ENCODE results near the gene CCDC27.

The CCDC27 gene

DNA sequence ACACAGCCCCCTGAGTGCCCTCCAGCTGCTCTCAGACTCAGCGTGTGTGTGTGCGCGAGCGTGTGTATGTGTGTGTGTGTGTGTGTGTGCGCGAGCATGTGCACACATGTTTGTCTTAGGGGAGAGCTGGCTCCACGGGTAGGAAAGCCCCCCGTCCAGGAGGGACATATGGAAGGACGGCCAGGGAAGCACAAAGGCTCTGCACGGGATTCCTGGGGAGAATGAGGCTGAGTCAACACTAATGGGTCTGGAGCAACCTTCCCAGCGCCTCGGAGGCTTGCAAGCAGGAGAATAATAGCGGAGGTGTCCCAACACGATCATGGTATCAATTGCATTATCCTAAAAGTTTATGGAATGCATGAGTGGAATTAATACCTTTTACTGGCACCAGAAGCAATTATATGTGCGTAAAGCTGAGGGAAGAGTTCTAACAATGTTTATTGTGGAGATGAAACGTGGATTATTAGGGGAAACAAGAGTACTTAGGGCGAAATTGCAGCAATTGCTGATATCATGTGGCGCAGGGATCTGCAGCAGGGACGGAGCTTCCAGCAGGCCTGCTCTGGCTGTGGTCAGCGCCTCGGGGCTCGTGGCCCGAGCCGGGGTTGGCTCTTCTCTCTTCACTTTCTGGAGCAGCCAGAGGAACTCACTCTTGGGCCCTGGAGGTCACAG is 40.3 kb upstream of the CCDC27 start:
- Histone ChIP-seq H3K27ac (ENCODE audit: low read depth, low read length) (no peak overlapping the region), H3K27me3 (ENCODE audit: control insufficient read depth in 1 of 2, insufficient read depth in 2 of 2, low read length in 2 of 2) (peaks cover 0 to 56% of the 10 kb centered on the region in 2 donors), H3K9me3 (ENCODE audit: low read length) (no peaks in the 10 kb centered on the region), H3K9ac (ENCODE audit: low read length) (no peak overlapping the region), H3K4me3 (ENCODE audit: low read depth in 1 of 2, low read length in 2 of 2) (no peak overlapping the region), H3K4me1 (ENCODE audit: insufficient read depth, low read length) (no peaks in the 10 kb centered on the region), H3K36me3 (ENCODE audit: insufficient read depth, low read length) (no peaks in the 10 kb centered on the region)

DNA sequence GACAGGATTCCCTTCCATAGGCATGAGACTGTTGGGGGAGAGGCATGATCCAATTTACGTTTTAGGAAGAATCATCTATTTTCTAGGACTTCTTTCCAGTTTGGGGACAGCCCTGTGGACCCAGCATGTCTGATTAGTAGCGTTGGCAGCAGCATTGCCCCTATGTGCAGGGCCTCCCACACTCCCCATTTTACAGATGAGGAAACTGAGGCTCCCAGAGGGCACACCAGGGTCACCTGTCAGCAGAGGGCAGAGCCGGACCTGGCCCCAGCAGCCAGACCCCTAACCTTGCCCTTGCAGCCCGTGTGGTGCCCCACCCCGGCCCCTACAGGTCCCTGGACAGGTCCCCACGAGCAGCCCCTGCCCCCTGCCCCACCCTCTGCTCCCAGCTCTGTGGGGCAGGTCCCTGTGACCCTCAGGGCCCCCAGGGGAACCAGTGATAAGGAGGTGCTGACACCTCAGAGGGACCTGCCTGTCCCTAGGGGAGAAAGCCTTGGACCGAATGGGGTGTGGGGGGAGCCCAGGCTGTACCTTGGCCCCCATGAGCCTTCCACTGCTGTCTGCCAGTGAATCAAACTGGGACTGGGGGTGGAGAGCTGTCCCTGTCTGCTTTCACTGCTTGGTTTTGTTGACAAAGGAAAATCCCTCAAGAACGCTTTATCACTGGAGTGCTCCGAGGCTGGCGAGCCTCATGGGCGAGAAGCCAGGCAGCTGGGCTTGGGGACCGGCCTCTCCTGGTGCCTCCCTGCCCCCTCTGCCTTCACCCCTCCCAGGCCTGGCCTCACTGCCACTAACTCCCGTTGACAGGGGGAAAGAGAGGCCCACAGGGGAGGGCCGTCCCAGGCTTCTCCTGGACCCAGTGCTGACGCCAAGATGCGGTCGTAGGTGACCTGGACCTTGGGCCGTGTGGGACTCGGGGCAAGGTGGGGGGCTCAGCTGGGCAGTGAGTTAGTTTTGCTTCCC is 39.4 kb upstream of the CCDC27 start:
- Histone ChIP-seq H3K9me3 (ENCODE audit: low read length) (no peaks in the 10 kb centered on the region), H3K36me3 (ENCODE audit: insufficient read depth, low read length) (no peaks in the 10 kb centered on the region), H3K27ac (ENCODE audit: low read depth, low read length) (no peak overlapping the region), H3K4me1 (ENCODE audit: insufficient read depth, low read length) (no peaks in the 10 kb centered on the region), H3K27me3 (ENCODE audit: control insufficient read depth in 1 of 2, insufficient read depth in 2 of 2, low read length in 2 of 2) (peaks cover 0 to 64% of the 10 kb centered on the region in 2 donors), H3K9ac (ENCODE audit: low read length) (no peak overlapping the region), H3K4me3 (ENCODE audit: low read depth in 1 of 2, low read length in 2 of 2) (no peak overlapping the region)

DNA sequence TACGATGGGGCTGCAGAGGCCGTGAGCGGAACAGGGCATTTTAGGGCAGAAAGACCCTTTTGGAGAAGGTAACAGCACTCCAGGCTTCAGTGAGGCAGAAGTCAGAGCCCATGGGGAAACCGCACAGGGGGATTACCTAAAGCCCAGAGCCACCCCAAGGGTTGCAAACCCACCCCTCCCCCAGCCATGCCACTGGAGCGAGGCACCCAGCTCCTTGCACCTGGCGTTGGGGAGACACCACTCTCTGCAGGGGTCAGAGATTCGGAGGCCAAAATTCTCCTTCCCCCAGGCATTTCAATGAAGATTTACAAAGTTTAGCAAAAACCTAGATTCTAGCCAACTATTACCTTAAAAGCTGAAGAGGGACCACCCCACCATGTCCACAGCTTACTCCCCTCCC is 38.4 kb upstream of the CCDC27 start:
- Histone ChIP-seq H3K4me1 (ENCODE audit: insufficient read depth, low read length) (no peaks in the 10 kb centered on the region), H3K9ac (ENCODE audit: low read length) (no peak overlapping the region), H3K9me3 (ENCODE audit: low read length) (no peaks in the 10 kb centered on the region), H3K4me3 (ENCODE audit: low read depth in 1 of 2, low read length in 2 of 2) (no peak overlapping the region), H3K27me3 (ENCODE audit: control insufficient read depth in 1 of 2, insufficient read depth in 2 of 2, low read length in 2 of 2) (peaks cover 0 to 64% of the 10 kb centered on the region in 2 donors), H3K27ac (ENCODE audit: low read depth, low read length) (no peak overlapping the region), H3K36me3 (ENCODE audit: insufficient read depth, low read length) (no peaks in the 10 kb centered on the region)

DNA sequence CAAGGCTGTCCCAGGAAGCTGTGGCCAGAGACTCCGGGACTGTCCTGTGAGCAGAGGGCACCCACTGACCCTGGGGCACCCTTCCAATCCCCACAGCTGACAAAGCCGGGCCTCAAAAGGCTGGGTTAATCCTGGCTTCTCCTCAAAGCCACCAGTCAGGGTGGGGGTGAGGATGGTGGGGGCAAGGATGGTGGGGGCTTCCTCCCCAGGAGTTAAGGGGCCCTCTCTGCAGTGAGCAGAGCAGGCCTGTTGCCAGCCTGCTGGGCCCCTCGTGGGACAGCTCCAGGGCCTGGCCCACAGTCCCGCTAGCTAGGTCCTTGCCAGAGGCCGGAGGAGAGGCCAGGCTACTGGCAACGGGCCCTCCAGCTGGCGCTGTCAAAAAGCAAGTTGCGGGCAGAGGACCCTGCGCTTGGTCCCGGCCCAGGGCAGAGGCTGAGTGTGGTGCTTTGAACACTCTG is 37.9 kb upstream of the CCDC27 start:
- no peaks in the 10 kb centered on the region for H3K36me3 ChIP-seq (ENCODE audit: insufficient read depth, low read length)
- H3K9me3 ChIP-seq (ENCODE audit: low read length) = no peaks in the 10 kb centered on the region
- no peak overlapping the region for H3K27ac ChIP-seq (ENCODE audit: low read depth, low read length)
- no peak overlapping the region for H3K4me3 ChIP-seq (ENCODE audit: low read depth in 1 of 2, low read length in 2 of 2)
- no peaks in the 10 kb centered on the region for H3K4me1 ChIP-seq (ENCODE audit: insufficient read depth, low read length)
- H3K9ac ChIP-seq (ENCODE audit: low read length) = no peak overlapping the region
- H3K27me3 ChIP-seq (ENCODE audit: control insufficient read depth in 1 of 2, insufficient read depth in 2 of 2, low read length in 2 of 2) = peaks cover 0 to 61% of the 10 kb centered on the region in 2 donors

DNA sequence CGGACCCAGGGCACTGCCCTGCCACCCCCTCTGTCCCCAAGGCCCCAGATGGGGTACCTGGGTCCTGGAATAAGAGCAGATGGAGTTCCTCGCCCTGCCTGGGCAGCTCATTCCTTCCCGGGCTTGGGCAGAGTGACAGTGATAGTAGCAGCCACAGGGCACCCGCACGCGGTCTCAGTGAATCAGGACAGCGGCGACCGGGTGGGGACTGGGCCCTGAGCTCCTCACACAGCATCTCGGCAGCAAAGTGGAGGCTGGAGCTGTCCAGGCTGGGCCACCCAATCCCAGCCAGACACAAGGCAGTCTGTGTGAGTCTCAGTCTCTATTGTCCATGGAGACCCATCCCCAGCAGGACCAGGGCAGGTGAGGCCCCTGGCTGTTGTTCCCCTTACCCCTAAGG is 37.4 kb upstream of the CCDC27 start:
- H3K4me3 ChIP-seq (ENCODE audit: low read depth in 1 of 2, low read length in 2 of 2) = no peak overlapping the region
- peaks cover 0 to 61% of the 10 kb centered on the region in 2 donors for H3K27me3 ChIP-seq (ENCODE audit: control insufficient read depth in 1 of 2, insufficient read depth in 2 of 2, low read length in 2 of 2)
- no peak overlapping the region for H3K9ac ChIP-seq (ENCODE audit: low read length)

DNA sequence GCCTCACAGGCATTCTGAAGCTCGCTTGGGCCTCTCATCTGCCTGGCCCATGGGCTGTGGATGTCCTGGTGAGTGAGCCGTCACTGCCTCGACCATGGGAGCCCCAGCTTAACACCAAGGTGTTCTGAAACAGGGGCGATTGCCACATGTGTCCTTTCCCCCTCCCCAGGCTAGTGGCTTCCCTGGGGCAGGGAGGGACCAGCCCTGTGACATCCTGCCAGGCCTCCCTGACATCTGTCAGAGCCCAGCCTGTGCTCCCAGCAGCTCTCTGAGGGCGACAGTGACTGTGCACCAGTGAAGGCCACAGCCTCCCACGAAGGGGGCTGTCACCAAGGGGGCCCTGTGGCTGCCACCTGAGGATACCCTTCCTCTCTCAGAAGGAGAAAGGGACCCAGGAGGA is 35.9 kb upstream of the CCDC27 start:
- Histone ChIP-seq H3K27me3 (ENCODE audit: control insufficient read depth in 1 of 2, insufficient read depth in 2 of 2, low read length in 2 of 2) (peaks cover 0 to 57% of the 10 kb centered on the region in 2 donors), H3K4me3 (ENCODE audit: low read depth in 1 of 2, low read length in 2 of 2) (no peak overlapping the region), H3K4me1 (ENCODE audit: insufficient read depth, low read length) (no peaks in the 10 kb centered on the region), H3K9me3 (ENCODE audit: low read length) (no peaks in the 10 kb centered on the region), H3K9ac (ENCODE audit: low read length) (no peak overlapping the region), H3K36me3 (ENCODE audit: insufficient read depth, low read length) (no peaks in the 10 kb centered on the region), H3K27ac (ENCODE audit: low read depth, low read length) (no peak overlapping the region)

More for the DNA sequence above, 37.4 kb upstream of the CCDC27 start:
- Histone ChIP-seq H3K9me3 (ENCODE audit: low read length) (no peaks in the 10 kb centered on the region), H3K27ac (ENCODE audit: low read depth, low read length) (no peak overlapping the region), H3K36me3 (ENCODE audit: insufficient read depth, low read length) (no peaks in the 10 kb centered on the region), H3K4me1 (ENCODE audit: insufficient read depth, low read length) (no peaks in the 10 kb centered on the region)

DNA sequence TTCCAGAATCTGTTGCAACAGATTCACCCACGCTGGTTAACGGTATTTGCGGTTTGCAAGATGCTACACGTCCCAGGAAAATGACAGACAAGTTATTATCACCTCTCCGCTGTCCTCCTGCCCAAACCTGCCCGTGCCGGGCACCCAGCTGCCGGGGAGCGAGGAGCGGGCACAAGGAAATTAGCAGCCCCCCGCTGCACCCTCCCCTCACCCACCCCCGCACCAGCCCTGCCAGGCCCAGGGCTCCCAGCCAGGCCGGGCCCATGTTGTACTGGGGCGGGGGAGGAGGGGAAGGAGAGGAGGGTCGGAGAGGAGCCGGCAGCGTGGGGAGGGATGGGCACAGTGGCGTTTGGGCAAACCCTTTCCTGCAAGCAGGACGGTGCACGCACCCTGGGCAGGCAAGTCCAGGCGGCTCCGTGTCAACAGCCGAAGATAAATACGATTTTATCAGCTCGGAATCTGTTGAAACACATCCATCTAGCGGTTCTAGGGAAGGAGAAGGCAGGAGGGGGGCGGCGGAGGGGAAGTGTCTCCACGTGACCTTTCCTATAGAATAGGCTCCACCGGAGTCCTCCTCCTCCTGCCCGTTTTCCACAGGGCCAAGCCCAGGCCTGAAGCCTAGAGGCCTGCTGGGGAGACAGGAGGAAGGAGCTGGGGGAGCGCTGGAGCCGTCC is 35.1 kb upstream of the CCDC27 start:
- Histone ChIP-seq H3K36me3 (ENCODE audit: insufficient read depth, low read length) (no peaks in the 10 kb centered on the region), H3K27ac (ENCODE audit: low read depth, low read length) (no peak overlapping the region), H3K4me3 (ENCODE audit: low read depth in 1 of 2, low read length in 2 of 2) (no peak overlapping the region), H3K9me3 (ENCODE audit: low read length) (no peaks in the 10 kb centered on the region), H3K27me3 (ENCODE audit: control insufficient read depth in 1 of 2, insufficient read depth in 2 of 2, low read length in 2 of 2) (peaks cover 0 to 51% of the 10 kb centered on the region in 2 donors), H3K4me1 (ENCODE audit: insufficient read depth, low read length) (no peaks in the 10 kb centered on the region), H3K9ac (ENCODE audit: low read length) (no peak overlapping the region)

DNA sequence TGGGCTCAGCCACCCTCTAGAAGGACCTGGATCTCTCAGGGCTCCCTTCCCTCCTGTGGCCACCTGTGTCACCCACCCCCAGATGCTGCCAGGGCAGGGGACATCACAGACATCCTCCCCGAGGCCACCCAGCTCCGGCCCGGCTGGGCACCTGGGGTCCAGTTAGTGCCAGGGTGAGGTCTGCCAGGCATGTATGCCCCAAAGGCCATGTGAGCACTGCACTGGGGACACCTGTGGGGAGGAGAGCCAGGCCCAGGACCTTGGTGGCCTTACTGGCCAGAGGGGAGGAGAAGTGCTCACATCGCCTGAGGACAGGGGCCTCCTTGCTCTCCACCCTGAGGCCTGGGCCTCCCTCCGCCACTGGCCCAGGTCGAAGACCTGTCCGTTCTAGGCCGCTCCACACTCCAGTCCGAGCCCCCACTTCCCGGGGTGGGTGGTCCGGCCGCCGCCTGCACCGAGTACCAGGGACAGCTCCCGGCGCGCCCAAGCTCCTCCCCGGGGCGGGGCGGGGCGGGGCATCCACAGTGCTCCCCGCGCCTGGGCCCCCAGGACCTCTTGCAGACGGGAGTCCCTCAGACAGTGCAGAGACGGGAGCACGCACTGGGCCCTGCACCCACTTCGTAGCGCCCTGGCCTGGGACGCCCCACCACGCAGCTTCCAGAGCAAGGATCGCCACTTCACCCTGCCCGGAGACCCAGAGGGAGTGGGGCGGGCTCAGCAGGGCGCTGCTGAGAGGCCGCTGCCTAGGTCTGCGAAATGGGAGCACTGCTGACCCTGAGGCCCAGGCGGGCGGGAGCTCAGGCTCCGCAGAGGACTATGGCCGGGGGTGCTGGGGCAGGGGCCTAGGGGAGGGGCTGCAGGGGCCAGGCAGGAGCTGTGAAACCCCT is 34.3 kb upstream of the CCDC27 start:
- H3K27me3 ChIP-seq (ENCODE audit: control insufficient read depth in 1 of 2, insufficient read depth in 2 of 2, low read length in 2 of 2) = peaks cover 0 to 51% of the 10 kb centered on the region in 2 donors
- H3K4me1 ChIP-seq (ENCODE audit: insufficient read depth, low read length) = no peaks in the 10 kb centered on the region
- H3K36me3 ChIP-seq (ENCODE audit: insufficient read depth, low read length) = no peaks in the 10 kb centered on the region
- H3K27ac ChIP-seq (ENCODE audit: low read depth, low read length) = no peak overlapping the region
- H3K9ac ChIP-seq (ENCODE audit: low read length) = no peak overlapping the region
- no peak overlapping the region for H3K4me3 ChIP-seq (ENCODE audit: low read depth in 1 of 2, low read length in 2 of 2)
- no peaks in the 10 kb centered on the region for H3K9me3 ChIP-seq (ENCODE audit: low read length)

DNA sequence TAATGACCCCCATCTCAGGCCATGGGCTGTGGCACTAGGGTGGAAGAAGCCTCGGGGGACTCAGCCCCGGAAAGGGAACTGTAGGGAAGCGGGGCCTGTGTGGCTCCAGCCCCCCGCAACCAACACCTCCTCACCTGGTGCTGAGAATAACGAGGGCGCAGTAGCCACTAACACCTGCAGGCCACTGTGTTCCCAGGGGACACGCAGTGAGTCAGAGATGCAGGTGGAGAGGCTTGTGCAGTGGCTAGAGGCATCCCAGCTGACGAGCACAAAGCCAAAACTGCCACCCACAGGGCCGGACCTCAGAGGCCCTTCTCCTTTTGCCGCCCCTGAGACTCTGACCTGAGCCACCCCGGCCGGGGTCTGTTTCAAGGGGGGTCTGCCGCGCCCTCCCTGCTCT is 33.5 kb upstream of the CCDC27 start:
- H3K4me1 ChIP-seq (ENCODE audit: insufficient read depth, low read length) = no peaks in the 10 kb centered on the region
- H3K36me3 ChIP-seq (ENCODE audit: insufficient read depth, low read length) = no peaks in the 10 kb centered on the region
- peaks cover 0 to 46% of the 10 kb centered on the region in 2 donors for H3K27me3 ChIP-seq (ENCODE audit: control insufficient read depth in 1 of 2, insufficient read depth in 2 of 2, low read length in 2 of 2)
- H3K9ac ChIP-seq (ENCODE audit: low read length) = no peak overlapping the region
- no peak overlapping the region for H3K4me3 ChIP-seq (ENCODE audit: low read depth in 1 of 2, low read length in 2 of 2)
- no peak overlapping the region for H3K27ac ChIP-seq (ENCODE audit: low read depth, low read length)
- no peaks in the 10 kb centered on the region for H3K9me3 ChIP-seq (ENCODE audit: low read length)

DNA sequence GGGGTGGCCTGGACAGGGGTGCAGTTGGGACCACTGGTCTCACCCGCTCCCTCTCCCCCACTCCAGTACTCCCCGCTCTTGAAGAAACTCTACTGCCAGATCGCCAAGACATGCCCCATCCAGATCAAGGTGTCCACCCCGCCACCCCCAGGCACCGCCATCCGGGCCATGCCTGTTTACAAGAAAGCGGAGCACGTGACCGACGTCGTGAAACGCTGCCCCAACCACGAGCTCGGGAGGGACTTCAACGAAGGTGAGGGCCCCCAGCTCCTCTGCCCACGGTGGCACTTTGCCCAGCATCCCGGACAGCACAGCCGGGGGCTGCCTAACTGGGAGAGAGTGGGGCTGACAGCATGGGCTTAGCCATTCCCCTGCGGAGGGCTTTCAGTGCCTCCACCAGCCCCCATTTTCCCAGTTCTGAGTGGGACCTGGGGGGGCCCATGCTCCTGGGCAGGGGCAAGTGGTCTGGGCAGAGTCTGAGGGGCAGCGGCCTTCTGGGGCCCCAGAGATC is 30.2 kb upstream of the CCDC27 start:
- Histone ChIP-seq H3K27me3 (ENCODE audit: control insufficient read depth in 1 of 2, insufficient read depth in 2 of 2, low read length in 2 of 2) (peaks cover 0 to 25% of the 10 kb centered on the region in 2 donors), H3K27ac (ENCODE audit: low read depth, low read length) (no peak overlapping the region), H3K9me3 (ENCODE audit: low read length) (no peaks in the 10 kb centered on the region), H3K4me1 (ENCODE audit: insufficient read depth, low read length) (no peaks in the 10 kb centered on the region), H3K9ac (ENCODE audit: low read length) (no peak overlapping the region), H3K36me3 (ENCODE audit: insufficient read depth, low read length) (no peaks in the 10 kb centered on the region), H3K4me3 (ENCODE audit: low read depth in 1 of 2, low read length in 2 of 2) (no peak overlapping the region)

Data from muscle layer of colon (tissue), 2 donors.